HG03558 (cell line): ENCODE measurements around the gene RTL1.

Experiments
- ATAC-seq: cut with Tn5 transposase; IDR thresholded peaks from one replicate; pipeline ENCODE4 v1.9.1; 2021; ENCODE audit warnings: moderate number of reproducible peaks; ENCODE audit not compliant: unreplicated experiment; ENCODE audit errors: extremely low read depth

Gene RTL1

DNA sequence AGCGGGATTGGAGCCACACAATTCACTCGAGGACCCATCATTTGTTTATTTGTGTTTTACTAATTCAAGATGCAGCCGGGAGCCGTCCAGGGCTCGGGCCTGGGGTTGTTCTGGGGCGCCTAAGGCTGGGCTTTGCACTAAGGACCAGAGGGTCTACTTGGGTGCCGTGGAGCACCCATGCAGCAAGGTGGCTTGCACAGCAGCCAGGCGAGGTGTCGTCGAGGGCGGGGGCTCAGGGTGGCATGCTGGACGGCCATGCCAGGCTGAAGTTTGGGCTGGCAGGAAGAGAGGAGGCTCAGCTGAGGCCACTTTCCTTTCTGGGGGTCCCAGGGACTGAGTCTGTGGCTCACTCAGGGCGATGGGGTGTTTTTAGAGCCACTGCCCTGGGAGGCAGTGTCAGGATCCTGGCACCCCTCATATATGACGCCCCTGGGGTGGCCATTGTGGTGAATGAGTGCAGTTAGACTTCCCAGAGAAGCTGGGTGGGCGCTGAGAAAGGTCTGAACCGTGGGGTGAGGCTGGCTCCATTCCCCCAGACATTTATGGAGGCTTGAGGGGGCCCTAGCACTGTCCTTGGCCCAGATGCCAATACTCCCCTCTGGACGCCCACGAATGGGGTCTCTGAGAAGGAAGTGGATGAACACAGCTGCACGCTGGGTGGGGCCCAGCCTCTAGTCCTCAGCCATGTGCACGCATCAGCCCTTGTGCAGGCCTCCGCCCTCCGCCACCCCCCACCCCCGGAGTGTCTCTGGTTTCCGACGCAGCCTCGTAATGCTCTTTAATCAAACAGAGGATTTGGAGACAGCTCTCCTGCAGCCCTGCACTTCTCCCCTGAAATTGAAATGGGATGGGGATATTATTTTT, 66.3 kb downstream of the RTL1 start:
- ATAC-seq, result no peak

- no peak for ATAC-seq
These were observed 67.2 kb downstream of the RTL1 start for GRCh38 chr14:100836311-100836805.

- ATAC-seq, result no peak
These were observed 67.8 kb downstream of the RTL1 start for GRCh38 chr14:100835548-100836310.

DNA sequence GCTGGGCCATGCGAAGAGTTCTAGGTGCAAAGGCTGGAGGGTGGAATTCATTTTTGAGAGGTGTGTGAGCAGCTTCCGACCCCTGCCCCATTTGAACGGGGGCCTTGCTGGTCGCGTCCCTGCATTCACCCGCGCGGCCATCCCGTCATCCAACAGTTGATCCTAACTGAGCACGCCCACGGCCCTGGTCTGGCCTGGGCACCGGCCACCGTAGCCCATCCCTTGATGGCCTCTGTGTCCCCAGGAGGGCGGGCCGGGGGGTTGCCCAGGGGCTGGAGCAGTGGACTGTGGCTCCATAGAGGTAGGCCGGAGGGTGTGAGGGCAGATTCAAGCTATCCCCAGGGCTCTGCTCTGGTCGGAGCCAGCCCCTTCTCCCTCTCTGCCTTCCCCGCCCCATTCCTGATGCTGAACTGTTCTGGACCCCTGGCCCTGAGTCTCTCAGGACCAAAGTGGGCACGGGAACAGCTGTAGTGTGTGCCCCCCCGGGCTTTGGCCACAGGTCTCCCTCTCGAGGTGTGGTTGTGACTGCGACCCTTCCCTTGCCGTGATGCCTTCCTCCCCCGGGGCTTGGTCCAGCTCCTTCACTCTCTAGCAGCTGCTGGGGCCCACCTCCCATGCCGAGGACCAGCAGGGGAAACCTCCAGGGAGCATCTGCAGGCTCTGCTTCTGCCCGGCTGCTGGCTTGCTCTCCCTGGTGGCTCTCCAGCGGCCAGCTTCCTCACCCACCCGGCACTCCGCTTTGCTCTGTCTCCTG, 68.6 kb downstream of the RTL1 start:
- no peak for ATAC-seq

GRCh38 chr14:100834082-100834793, 69.3 kb downstream of the RTL1 start:
- ATAC-seq, result no peak

DNA sequence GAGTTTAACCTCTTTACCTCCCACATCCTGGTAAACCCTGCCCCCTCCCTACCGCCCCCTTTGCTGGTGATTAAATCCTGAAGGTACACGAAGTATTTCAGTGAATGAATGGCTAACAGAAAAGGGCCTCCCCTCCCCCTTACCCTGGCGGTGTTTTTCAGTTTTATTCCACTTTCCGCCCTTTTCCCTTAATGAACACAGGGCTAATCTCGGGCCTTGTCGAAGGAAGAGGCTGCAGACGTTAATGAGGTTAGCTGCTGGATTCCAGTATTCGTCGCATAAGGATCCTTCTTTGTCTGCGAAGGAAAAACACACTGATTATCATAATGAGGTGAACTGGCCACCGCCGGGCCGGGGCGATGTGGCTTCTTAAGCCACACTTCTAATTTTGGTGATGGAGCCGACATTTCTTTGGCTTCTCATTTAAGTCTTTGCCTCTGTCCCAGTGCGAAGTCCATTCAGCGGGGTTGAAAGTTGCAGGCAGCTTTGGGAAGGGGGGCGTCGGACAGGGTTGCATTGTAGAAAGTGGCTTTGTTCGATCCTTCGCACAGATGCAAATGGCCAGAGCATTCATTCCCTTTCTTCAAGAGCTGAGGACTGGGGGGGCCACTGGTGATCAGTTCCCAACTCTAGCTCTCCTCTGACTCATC, 71.1 kb downstream of the RTL1 start:
- no peak for ATAC-seq

- ATAC-seq, result no peak
These were observed 72.8 kb downstream of the RTL1 start for GRCh38 chr14:100830681-100831080.
